GM21526 (cell line): Measurements from ENCODE around the gene TNKS1BP1.

Experiments used
- ATAC-seq: cut with Tn5 transposase; IDR thresholded peaks from one replicate; pipeline ENCODE4 v1.9.1; 2021; ENCODE audit warnings: moderate library complexity; ENCODE audit not compliant: unreplicated experiment, low FRiP score

The TNKS1BP1 gene

DNA sequence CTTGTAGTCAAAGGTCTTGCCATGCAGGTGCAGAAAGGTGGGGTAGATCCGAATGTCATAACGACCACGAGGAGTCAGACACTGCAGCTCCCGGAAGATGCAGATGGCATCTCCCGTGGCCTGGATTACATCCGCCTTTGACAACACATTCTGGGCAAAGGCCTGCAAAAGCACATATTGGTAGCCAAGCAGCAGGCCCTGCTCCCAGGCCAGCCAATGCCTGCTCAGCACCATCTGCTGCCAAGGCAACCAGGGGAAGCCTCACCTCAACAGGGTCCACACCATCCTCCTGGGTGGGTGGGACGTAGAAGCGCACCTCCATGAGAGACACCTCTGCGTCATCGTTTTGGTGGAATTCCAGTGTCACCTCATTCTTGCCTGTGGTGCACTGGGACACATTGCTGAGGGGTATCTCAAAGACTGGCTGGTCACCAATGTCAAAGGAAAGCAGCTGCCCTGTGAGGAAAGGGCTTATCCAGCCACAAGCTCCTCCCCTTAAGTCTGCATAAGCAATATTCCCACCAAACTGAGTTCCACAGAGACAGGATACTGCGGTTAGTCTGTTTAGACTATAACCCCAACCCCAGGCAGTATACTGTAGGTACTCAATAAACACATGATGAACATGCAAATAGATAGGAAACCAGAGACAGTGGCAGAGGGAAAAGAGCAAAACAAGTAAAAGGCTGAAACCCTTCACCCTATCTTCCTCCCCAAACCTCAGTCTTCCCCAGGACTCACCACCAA lies 8.1 kb upstream of the TNKS1BP1 start:
- ATAC-seq = no peak

DNA sequence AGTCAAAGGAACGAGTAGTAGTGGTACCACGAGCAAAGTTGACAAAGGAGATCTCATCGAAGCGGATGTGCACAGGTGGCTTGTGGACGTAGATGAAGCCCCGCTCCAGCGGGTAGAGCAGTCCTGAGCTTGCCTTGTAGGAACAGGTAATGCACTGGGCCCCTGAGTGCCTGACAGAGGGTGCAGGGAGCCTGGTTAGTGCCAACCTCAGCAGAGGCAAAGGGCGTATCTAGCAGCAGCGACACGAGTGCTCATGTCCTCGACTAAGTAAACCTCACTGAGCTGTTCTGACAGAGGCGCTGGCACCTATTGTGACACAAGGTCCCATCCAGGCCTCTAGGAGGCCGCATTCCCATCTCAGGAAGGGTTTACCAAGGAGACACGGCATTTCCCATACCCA lies 7.0 kb upstream of the TNKS1BP1 start:
- no peak for ATAC-seq

DNA sequence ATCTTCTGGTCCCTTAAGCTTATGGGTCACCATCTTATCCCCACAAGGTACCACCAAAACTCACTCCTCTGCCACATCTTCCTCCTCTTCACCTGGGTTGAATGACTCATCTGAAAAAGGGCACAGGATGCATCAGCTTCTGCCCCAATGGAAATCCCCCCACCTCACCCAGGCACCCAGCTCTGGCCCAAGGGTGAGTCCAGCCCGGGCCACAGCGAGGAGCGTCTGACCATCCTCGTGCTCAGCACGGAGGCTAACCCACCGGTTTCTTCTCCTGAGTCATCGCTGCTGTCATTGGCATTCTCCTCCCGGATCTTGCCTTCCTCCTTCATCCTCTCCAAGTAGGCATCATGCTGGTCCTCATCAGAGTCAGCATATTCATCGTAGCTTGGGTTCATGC lies 5.3 kb upstream of the TNKS1BP1 start:
- ATAC-seq = no peak

DNA sequence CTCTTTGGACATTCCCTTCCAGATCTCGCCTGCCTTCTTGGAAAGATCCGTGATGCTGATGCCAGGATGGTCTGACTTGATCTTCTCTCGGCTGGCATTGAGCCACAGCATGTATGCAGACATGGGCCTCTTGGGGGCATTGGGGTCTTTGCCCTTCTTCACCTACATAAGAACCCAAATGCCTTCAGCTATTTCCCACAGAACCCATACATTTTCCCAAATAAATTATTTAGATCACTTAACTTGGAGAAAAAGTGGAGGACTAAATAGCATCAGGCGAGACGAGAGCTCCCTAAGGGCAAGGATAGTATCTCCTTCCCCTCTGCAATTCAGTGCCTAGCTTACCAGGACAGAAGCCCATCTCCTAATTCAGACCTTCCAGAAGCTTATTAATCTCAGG lies 3.0 kb upstream of the TNKS1BP1 start:
- no peak for ATAC-seq

DNA sequence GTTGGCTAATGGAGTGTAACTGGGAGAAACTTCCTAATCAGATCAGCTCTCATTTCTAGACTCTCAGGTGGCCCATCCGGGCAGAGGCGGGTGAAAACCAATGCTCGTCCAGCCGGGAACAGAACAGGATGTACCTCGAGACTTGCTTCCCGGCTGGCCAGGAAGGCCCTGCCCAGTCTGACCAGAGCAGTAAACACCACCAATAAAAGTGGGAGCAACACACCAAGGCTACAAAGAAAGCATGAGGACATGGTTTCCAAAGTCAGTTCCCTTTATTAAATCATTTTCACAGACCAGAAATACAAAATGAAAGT lies 940 bp upstream of the TNKS1BP1 start:
- no peak for ATAC-seq

DNA sequence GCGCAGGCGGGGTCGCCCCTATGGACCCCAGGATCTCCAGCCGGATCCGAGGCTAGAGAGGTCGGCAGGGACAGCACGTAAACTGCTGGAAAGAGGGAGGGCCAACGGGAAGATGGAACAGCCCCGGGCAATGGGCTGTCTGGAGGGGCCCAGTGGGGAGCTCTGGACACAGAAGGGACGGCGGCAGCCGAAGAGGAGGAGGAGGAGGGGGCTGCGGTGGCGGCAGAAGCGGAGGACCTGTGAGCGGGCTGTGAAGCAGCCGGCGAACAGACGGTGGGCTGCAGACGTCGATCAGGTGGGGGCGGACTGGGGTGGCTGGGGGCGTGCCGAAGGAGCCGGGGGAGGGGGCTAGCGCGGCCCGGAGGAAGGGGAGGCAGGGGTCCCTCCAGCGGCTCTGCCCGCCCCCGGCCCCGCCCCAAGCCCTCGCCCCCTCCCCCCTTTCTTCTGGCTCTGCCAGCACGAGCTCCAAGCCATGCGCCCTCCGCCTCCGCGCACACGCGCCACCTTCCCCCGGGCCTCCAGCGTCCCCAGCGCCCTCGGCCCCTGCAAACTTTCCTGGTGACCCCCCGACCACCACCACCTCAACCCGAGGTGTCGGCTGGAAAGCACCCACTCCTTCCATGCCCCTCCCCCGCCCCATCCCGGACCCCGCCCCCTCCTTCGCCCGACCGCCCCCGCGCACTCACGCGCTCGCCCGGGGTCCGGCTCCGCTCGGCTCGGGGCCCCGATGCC lies 432 bp downstream of the TNKS1BP1 start:
- ATAC-seq = peak; percentile 10

DNA sequence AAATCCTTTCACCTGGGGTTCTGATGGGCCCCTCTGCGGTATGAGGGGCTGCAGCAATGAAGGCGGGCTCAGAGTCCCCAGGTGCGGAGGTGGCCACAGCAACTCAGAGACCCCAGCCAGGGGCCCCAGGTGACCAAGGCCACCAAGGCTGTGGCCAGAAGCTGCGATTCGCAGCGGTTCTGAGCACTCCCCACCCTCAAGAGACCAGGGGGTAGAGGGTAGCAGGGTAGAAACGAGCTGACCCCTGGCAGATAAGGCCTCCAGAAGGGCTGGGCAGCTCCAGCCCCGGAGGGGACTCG lies 948 bp downstream of the TNKS1BP1 start:
- ATAC-seq = no peak

DNA sequence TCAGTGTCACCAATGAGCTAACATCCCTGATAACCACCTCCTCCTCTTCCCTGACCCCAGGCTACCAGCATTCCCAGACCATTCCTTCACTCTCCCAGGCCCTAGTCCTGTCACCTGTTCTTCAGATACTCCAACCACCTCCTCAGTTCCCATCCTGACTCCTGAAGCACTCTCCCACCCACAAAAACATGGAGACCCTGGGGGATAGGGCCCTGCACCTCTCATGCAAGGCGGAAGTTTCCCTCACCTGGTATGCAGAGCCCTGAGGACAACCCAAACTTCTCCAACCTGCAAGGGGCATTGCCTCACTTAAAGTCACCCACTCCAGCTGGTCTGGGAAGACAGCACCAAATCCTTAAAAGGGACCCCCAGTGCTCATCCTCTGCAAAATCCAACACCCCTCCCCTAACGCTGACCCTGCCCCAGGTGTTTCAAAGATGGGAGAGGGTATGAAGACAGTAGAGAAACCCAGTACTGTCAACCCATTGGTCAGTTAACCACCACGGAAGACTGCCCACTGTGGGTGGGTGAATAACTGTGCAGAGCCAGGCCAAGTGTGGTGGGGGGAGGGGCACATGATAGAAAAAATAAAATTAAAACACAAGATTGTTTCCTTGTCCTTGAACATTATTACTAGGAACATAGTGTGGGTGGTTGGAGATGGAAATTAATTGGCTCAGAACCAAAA lies 1.4 kb downstream of the TNKS1BP1 start:
- no peak for ATAC-seq

DNA sequence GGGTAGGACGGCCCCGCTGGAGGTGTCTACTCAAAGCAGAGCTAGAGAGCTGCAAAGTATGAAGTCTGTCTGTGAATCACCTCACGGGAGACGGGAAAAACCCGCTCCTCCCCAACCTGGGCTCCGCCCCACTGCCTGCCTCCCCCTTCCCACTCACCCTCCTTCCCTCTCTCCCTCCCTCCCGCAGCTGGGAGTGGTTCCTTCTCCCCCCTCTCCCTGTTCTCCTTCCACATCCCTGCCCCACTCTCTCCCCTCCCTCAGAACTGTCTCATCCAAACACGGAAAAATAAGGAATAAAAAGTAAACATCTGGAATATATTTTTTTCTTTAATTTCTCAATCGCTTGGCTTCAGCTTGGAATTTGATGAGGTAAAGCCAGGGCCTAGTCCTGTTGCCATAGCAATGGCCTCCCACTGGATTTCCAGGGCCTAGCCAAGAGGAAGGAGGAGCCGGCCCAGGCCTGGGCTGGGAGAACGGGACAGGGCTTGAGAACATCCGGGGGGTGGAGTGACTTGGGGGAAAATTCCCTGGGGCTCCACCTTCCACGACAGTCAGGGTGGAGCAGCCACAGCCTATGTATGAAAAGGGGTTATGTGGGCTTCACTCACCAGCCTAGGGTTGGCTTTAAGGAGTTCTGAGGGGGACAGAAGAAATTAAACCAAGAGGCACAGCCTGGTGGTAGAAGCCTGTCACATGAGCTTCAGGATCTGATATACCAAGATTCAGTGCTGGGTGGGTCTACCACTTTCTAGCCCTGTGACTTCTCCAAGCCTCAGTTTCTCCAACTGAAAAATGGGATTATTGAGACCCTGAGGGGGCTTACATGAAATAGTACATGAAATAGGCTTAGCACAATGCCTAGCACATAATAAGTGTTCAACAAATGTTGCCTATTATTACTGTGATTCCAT lies 2.2 kb downstream of the TNKS1BP1 start:
- ATAC-seq = no peak

DNA sequence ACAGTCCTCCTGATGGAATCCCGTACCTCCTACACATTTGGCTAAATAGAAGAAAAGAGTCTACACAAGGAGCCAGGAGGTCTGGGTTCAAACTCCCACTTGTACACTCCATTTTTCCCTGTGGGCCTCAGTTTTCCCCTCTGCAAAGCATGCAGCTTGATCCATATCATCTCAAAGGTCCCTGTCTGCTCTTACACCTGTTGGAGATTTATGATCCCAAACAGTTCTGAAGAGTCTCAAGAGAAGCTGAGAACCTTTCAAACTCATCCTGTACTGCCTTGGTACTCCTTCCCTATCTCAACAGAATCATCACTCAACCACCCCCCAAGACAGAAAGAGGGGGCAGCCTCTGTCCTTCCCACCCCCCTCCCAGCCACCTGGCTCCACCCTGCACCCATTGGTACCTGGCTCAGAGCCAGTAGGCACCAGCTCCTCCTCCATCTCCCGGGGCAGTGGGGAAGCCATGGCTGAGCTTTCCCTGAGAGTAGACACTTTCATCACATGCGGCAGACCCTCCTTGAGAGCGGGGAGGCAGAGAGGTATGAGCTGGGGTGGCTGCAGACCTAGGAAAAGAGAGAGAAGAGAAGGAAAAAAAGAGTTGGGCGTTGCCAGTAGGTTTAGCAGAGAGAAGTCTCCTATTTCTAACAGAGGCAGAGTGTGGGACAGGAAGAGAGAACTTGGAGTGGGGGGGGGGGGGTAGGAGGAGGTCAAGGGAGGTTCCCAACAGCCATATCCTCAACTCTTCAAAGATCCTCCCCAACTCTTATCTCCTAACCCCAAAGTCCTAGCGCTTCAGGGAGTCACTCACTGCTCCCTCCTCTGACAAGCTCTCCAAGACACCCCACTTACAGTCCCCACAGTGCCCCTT lies 3.1 kb downstream of the TNKS1BP1 start:
- no peak for ATAC-seq

DNA sequence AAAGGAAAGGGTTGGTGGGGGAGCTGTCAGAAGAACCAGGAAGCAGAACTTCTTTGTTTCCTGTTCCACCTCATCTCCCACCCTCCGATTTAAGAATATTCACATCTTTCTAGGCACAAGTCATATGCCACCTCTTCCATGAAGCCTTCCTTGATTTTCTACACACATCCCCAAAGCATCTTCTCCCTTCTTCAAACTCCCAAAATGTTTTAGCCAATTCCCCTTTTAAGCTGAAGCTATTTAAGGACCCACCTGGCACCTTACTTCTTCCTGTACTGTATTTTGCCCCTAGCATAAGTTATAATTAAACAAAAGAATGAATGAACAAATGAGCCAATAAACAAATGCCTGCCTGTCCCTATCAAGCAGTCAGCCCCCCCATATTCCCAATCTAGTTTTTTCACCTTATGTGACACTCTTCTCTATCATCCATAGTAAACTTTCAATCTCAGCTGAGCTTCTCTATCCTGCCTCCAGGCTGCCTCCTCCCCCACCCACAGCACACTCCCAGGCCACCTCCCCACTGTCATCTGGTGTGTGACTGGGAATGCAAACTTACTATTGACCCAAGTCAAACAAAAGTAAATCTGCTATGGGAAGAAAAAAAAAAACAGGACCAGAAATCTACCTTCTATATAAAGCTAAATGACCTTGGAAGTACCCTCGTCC lies 3.9 kb downstream of the TNKS1BP1 start:
- no peak for ATAC-seq

DNA sequence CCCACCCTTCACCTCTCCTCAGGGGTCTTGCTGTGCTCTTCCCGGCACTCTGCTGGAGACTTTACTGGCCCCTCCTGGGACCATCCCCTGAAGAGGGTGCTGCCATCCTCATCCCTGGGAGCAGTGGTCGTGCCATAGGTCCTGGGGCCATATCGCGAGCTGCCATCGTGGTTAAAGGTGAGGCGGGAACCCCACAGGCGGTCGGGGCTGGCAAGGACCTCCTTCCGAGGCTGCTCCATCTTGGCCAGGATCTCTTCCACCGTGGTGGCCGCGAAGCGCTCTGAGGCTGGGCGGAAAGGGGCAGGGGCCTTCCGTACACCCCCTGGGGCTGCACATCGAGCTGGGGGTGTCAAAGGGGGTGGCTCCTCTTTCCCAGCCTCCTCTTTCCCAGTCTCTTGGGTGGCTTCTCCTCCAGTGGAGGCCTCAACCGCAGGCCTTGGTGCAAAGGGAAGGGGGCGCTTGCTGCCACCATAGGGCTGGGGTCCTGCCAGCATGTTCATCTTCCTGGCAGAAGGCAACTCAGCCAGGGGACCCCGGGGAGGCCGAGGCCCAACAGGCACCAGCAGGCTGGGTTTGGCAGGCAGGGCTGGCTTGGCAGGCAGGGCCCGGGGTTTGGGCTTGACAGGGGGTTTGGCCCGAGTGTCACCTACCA lies 4.6 kb downstream of the TNKS1BP1 start:
- no peak for ATAC-seq

DNA sequence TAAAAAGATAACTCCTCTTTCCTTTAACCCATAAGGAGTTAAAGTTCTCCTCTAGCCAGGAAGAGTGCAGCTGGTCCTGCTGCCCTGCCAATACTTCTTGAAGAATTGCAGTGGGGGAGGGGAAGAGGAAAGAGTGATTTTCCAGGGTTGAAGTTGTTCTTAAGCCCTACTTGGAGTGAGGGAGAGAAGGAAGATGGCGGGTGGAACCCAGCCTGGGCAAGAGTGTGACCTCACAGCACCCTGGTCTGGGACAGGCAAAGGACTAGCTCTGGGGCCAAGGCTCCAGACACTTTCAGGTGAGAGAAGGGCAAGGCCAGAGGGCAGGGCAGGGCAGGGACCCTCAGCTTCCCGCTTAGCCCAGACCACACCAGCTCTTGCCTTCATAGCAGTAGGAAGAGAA lies 6.6 kb downstream of the TNKS1BP1 start:
- ATAC-seq = no peak

DNA sequence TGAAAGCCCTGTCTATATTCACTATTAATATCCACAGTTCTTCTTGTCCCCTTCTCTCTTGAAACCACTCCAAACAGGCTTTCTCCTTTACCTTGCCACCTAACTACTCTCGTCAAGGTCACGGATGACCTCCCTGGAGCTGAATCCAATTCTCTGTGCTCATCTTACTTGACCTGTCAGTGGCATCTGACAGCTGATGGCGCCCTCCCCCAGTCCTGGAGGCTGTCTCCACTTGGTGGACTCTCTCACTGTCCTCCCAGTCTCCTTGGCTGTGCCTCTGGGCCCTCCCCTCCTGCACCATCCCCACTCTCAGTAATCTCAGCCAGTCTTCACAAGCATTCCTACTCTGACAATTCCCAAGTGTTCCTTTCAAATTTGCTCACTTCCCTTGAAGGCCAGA lies 8.7 kb downstream of the TNKS1BP1 start:
- ATAC-seq = no peak

DNA sequence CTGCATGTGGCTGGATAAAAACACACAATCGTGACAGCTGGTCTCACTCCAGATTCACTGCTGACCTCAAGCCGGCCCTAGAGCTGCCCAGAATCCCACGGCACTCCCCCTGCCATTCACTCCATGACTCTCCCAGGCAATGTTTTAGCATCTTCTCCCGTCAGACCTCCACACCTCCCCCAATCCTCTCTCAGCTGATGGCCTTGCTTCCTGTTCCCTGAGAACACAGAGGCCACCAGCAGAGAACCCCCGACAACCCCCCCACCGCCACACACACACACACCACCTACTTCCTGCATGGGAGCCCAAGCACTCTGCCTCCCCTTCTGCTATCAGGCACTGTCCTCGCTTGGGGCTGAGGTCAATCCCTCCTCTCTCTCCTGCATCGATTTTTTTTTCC lies 9.3 kb downstream of the TNKS1BP1 start:
- ATAC-seq = no peak

DNA sequence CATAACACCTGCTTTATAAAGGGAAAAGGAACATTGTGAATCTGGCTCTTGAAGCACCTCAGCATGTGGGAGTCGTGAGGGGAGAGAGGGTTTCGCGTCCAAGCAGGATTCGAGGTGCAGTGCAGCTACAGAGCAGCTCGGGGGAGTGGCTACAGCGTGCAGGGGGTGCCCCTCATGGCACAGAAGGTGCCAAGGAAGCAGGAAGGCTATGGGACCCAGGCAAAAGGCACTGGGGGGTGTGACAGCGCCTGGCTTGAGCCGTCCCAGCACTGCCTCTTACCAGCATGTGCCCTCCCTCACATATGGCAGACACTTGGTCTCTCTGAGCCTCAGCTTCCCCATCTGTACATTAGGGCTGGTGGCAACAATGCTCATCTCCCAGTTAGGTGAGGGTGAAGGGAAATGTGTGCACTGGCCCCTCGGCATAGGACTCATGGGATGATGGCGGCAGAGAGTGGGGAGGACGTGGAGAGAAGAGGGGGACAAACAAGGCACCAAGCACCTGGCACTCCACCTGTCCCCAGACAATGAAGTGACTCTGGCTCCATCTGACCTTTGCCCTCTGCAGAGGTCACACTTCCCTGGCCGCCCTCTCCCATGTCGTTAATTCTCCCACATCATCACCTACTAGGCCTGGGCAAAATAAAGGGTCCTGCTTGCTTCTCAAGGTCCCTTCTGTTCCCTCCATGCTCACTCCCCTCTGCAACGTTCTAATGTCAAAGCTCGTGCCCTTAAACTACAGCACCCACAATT lies 10.4 kb downstream of the TNKS1BP1 start:
- ATAC-seq = no peak

DNA sequence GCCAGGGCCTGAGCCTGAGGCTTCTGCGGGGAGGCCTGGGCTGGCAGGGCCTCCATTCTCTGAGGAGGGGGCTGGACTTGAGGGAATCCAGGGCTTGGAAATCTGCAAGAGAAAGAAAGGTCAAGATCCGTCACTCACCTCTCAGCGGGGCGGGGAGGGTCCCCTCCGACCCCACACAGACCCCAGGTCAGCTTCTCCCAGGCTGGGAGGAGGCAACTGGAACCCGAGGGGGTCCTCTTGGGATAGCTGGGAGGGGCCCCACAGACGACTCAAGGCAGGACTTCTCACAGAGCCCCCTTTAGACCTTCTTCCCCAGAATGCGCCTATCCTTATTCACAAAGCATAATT lies 11.0 kb downstream of the TNKS1BP1 start:
- no peak for ATAC-seq

DNA sequence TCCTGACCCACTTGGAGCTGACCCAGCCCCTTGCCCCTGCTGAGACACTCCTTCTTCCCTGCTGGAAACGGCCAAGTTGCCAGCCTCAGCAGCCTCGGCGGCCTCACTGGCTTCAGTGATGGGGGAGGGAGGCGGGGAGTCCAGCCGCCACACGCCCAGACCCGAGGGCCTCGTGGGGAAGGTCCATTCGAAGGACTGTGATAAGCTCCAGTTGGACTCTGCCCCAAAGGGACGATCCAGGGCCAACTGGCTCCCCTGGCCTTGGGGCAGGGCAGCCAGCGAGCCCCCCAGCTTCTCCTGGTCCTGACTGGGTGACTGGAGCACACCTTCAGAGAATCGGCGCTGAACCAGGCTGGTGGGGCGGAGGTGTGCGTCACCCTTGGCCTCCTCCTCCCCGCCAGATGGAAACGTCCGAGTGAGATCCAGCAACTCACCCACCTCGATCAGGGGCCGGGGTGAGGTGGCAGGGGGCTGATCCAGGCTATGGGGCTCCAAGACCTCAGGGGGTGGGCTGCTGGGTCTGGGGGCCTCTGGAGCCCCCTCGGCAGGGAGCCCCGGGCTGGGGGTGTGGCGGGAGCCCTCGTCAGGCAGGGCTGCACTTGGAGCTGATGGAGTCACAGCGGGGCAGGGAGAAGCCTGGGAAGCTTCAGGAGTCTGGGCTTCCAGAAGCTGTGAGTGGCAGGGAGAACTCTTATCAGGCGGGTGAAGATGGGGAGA lies 11.5 kb downstream of the TNKS1BP1 start:
- no peak for ATAC-seq
